Measurements from ENCODE around the gene CHMP1B. TPM values are rescaled to one million over a fixed set of nuclear protein-coding genes. Genes with fewer than 3 reads are reported as not detected.

CHMP1B gene
- 36.8 and 96.3 TPM in 2 replicates for total RNA-seq

GRCh38 chr18:11851146-11851805, at the start of gene CHMP1B:
Gene CHMP1B (plus strand): TSS chr18:11851413. CDS start chr18:11851512, 99 bp downstream.

Other genes starting within 250 kb of the CHMP1B start
- not detected in 2 replicates for gene SLC35G4, start 241.8 kb upstream of the CHMP1B start, total RNA-seq
- gene GNAL, start 162.1 kb upstream of the CHMP1B start, total RNA-seq = 0.26 and 1.8 TPM in 2 replicates
- 14.2 and 40.8 TPM in 2 replicates for gene MPPE1, start 56.9 kb downstream of the CHMP1B start, total RNA-seq
- 9.2 and 18.5 TPM in 2 replicates for gene IMPA2, start 130.1 kb downstream of the CHMP1B start, total RNA-seq
- gene ANKRD62, start 242.4 kb downstream of the CHMP1B start, total RNA-seq = not detected in 2 replicates